Left lung (tissue), 10 donors: Measurements from ENCODE around the gene KNTC1. TPM values are rescaled to one million over a fixed set of nuclear protein-coding genes. Genes with fewer than 3 reads are reported as not detected.

Source experiments
- ATAC-seq: fragments of 200-7000 bp; cut with Tn5 transposase; one replicate; pipeline ENCODE4 v1.9.1; 2020; ENCODE audit warnings: moderate library complexity
- DNase-seq, 4 donors: peaks; one replicate each; pipeline ENCODE4 v3.0.0-alpha.2; 2013 to 2020
- H3K27ac ChIP-seq, 2 donors: fragments of 200-600 bp; sonication (generic) in 1 of 2; one replicate each; pipeline versions ENCODE4 v1.5.0 to v1.8.0; 2020 to 2021
- H3K27me3 ChIP-seq, 2 donors: fragments of 200-600 bp; sonication (generic) in 1 of 2; one replicate each; pipeline versions ENCODE4 v1.5.0 to v1.8.0; 2020 to 2021
- H3K36me3 ChIP-seq, 2 donors: fragments of 200-600 bp; sonication (generic) in 1 of 2; one replicate each; pipeline versions ENCODE4 v1.5.0 to v1.8.0; 2020 to 2021
- H3K4me1 ChIP-seq, 2 donors: fragments of 200-600 bp; one replicate each; pipeline ENCODE4 v1.8.0; 2021
- H3K4me3 ChIP-seq, 2 donors: fragments of 200-600 bp; sonication (generic) in 1 of 2; one replicate each; pipeline versions ENCODE4 v1.5.0 to v1.8.0; 2020 to 2021; ENCODE audit warnings: mild to moderate bottlenecking in 1 of 2
- H3K9me3 ChIP-seq, 2 donors: fragments of 200-600 bp; sonication (generic) in 1 of 2; one replicate each; pipeline versions ENCODE4 v1.5.0 to v1.8.0; 2020 to 2021
- intact Hi-C, 2 donors: fragments of 100-400 bp; cut with DNase I; formaldehyde crosslinking; loops; one replicate each; pipeline versions ENCODE4 v1.11.2 to v1.14.2; 2022
- polyA plus RNA-seq, 6 donors: library from polyadenylated mRNA; unstranded; fragments of 120-200 nt; gene quantifications; one replicate each; pipeline ENCODE4 v1.2.1, GENCODE V29; 2013; ENCODE audit not compliant: insufficient read length in 6 of 6
- total RNA-seq, 2 donors: library from RNA; stranded (reverse); fragmentation: NEBNext Ultra II Directional; extraction: Animal tissue kit (Norgen Biotek cat#: 25700); gene quantifications; one replicate each; pipeline ENCODE4 v1.2.1, GENCODE V29; 2021
- TF ChIP-seq, protein P1 (sequence below), 2 donors: fragments of 200-600 bp; sonication (generic) in 1 of 2; IDR thresholded peaks; one replicate each; pipeline versions ENCODE4 v1.5.0 to v1.8.0; 2021; ENCODE audit warnings: antibody characterized with exemption in 2 of 2
- donor health status: DM: no; HTN: yes; CAD: no.
- donor health status: DM: no; HTN: no; CAD: no.

KNTC1 gene
- total and polyA plus RNA-seq, 8 donors = 13.6 to 64.7 (median 53.9) TPM

DNA sequence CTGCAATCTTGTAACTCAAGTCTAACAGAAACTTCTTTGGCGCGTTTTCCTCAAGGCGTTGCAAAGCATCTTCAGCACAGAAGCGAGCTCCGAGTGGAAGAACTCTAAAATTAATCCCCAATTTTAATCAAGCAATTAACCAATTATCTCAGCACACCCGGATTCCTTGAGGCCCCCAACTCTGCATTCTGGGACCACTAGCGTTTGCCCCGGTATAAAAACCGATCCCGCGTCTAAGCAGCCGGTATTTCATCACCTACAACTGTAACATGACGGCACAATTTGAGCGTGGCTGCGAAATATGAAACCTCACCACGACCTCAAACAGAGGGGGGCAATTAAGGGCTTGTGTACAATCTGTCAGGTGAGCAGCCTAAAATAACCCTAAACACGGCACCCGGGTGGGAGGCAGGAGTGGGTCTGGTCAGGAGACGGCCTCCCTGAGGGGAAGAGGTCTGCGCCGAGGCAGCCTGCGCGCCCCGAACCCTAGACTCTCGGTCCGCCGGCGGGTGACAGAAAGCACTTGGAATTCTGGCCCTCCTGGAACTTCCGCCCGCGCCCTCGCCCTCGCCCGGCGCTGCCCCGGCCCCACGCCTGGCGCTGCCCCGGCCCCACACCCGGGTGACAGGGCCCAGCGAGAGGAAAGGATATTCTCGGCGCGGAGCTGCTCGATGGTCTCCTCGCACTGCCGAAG lies 26.9 kb upstream of the KNTC1 start:
- no peaks in the 10 kb centered on the region for H3K27me3 ChIP-seq
- intact Hi-C loops = no loop called here
- peak; percentile 55 to 89 (median 74) for DNase-seq
- peak overlapping the region; percentile 96 to 97 for H3K27ac ChIP-seq
- TF ChIP-seq, protein P1, sequence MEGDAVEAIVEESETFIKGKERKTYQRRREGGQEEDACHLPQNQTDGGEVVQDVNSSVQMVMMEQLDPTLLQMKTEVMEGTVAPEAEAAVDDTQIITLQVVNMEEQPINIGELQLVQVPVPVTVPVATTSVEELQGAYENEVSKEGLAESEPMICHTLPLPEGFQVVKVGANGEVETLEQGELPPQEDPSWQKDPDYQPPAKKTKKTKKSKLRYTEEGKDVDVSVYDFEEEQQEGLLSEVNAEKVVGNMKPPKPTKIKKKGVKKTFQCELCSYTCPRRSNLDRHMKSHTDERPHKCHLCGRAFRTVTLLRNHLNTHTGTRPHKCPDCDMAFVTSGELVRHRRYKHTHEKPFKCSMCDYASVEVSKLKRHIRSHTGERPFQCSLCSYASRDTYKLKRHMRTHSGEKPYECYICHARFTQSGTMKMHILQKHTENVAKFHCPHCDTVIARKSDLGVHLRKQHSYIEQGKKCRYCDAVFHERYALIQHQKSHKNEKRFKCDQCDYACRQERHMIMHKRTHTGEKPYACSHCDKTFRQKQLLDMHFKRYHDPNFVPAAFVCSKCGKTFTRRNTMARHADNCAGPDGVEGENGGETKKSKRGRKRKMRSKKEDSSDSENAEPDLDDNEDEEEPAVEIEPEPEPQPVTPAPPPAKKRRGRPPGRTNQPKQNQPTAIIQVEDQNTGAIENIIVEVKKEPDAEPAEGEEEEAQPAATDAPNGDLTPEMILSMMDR (IDR thresholded peaks at IDR 0.05) = no peak
- H3K9me3 ChIP-seq = no peaks in the 10 kb centered on the region
- ATAC-seq = peak; percentile 61
- peaks cover 6 to 49% of the 10 kb centered on the region in 2 donors for H3K36me3 ChIP-seq
- H3K4me1 ChIP-seq = peaks cover 10 to 44% of the 10 kb centered on the region in 2 donors
- H3K4me3 ChIP-seq = peak overlapping the region; percentile 62 to 84

DNA sequence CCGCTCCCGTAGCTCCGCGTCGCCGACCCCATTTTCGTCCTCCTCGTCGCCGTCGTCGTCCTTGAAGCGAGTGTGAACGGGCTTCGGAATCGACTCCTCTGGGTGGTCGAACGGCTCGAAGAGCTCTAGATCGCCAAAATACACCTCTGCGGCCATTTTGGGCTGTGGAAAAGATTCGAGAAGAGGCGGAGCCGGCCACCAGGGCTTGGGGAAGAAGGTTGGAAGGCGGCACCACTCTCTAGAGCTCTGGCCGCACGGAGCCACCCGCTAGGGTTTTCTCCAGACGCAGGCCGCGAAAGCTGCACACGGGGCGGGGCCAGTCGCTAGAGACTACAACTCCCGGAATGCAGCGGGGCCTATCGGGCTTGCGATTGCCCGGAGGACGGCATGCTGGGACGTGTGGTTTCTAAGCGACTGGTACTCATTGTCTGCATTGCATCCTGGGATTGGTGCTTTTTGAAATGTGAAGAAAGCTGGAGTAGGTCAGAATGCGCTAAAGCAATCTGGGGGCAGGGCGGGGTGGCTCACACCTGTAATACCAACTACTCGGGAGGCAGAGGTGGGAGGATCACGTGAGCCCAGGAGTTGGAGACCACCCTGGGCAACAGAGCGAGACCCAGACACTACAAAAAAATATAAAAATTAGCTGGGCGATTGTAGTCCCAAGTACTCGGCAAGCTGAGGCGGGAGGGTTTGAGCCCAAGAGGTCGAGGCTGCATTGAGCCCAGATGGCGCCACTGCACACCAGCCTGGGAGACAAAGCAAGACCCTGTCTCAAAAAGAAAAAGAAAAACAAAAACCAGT lies 26.2 kb upstream of the KNTC1 start, which contains the start of gene ZCCHC8:
Gene ZCCHC8 (minus strand): TSS at position 248 of the 804 bp plus-strand sequence. CDS start 92 bp downstream, at position 156.
- DNase-seq = peak; percentile 96 to 99 (median 98)
- intact Hi-C loops = no loop called here
- peaks cover 10 to 44% of the 10 kb centered on the region in 2 donors for H3K4me1 ChIP-seq
- TF ChIP-seq, protein P1 (IDR thresholded peaks at IDR 0.05) = peak in 1 of 2 donors; percentile 27
- H3K36me3 ChIP-seq = peaks cover 6 to 49% of the 10 kb centered on the region in 2 donors
- no peaks in the 10 kb centered on the region for H3K27me3 ChIP-seq
- no peaks in the 10 kb centered on the region for H3K9me3 ChIP-seq
- peak within 1 kb of the TSS; percentile 96 to 97 for H3K27ac ChIP-seq
- peak within 1 kb of the TSS; percentile 62 to 84 for H3K4me3 ChIP-seq
- ATAC-seq = peak; percentile 99

DNA sequence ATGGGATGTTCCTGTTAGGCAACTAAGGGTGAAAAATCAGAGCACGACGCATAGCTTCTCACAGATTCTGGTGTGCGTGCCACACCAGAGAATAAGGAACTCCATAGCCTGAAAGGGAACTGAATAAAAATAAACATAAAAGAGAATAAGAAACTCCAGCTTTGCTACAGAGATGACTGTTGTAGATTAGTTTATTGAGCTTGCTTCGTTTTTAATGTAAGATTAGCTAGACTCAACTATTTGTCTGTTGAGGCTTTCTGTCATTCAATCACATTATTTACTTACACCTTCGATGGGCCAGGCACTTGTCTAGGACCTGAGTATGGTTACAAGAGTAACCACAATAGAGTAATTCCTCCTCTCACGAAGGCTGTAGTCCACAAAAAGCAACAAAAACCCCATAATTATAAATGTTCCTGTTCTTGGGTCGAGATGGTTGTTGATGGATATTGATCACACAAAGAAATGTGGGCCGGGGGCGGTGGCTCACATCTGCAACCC lies 25.5 kb upstream of the KNTC1 start:
- Histone ChIP-seq H3K9me3 (no peaks in the 10 kb centered on the region), H3K27ac (peak overlapping the region; percentile 96 to 97), H3K4me3 (peak overlapping the region in 1 of 2 donors; percentile 84), H3K27me3 (no peaks in the 10 kb centered on the region), H3K4me1 (peaks cover 10 to 44% of the 10 kb centered on the region in 2 donors), H3K36me3 (peaks cover 6 to 50% of the 10 kb centered on the region in 2 donors)
- ATAC-seq = no peak
- DNase-seq = no peak
- intact Hi-C loops = no loop called here
- TF ChIP-seq, protein P1 (IDR thresholded peaks at IDR 0.05) = no peak

DNA sequence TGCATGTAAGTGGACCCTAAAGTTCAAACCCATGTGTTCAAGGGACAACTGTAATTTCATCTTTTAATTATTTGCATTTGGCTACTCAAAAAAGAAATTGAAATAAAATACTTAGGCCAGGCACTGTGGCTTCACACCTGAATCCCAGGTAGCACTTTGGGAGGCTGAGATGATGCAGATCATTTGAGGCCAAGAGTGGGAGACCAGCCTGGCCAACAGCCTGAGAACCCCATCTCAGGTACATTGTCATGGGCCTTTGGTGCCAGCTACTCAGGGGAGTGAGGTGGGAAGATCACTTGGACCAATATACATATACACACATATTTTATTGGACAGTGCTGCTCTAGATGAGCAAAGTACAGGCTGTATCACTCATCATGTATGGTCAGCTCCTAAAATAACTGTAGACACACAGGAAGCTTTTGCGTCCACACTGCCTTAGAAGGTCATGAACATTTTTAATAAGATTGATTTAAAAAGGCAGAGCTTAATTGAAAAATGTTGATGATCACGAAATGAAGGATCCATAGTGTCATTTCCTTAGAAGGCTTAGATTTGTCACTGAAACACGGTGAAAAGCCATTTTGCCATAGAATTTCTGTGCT lies 23.8 kb upstream of the KNTC1 start:
- peaks cover 13 to 59% of the 10 kb centered on the region in 2 donors for H3K36me3 ChIP-seq
- H3K9me3 ChIP-seq = no peaks in the 10 kb centered on the region
- no peak overlapping the region for H3K4me3 ChIP-seq
- no peak for DNase-seq
- intact Hi-C loops = no loop called here
- no peak for ATAC-seq
- H3K27me3 ChIP-seq = no peaks in the 10 kb centered on the region
- TF ChIP-seq, protein P1 (IDR thresholded peaks at IDR 0.05) = no peak
- H3K27ac ChIP-seq = no peak overlapping the region
- peaks cover 10 to 29% of the 10 kb centered on the region in 2 donors for H3K4me1 ChIP-seq
